ENCODE results near the gene ATG4C.
"Not testable (repeated sequence)": the region's sequence is repeated elsewhere in the genome, so short reads cannot be mapped to it uniquely, and the experiment has no call there.

The ATG4C gene

DNA sequence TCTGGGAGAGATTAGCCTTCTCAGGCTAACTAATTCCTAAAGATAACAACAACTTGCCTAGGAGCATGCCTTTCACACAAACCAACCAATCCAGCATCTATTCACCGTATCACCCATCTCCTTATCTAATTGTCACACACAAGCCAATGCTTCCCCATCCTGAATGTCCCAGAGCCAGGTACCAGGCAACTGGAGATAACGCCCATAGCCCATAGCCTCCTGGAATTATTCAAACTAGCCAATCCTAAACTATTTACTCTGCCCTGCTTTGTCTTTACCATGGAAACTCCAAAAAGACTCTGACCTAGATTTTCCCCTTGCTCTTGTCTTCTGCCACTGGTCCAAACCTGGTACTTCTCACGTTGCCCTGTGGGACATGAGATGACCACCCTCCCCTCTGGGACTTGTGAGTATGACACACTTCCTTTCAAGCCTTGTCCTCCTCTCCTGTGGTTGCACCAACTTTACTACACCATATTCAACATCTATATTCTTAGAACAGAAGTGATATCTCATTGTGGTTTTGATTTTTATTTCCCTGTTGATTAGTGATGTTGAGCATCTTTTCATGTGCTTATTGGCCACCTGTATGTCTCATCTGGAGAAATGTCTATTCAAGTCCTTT is 8.8 kb upstream of the ATG4C start:
- no peak for DNase-seq

DNA sequence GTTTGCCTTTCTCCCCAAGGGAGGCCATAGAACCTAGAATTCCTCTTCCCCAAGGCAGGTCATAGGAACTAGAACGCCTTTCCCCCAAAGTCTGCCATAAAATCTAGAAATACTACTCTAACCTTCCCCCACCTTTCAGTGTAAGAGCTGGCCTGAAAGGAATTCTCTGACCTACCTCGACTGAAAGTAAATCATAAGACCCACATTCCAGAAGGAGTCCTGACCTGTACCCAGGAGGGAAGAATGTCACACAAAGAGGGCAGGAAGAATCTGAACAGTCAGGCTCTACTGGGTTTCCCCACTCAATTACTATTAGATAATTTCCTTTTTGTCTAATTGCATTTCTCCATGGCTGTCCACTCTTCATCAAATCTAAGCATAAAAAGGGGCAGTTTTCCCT is 5.7 kb upstream of the ATG4C start:
- no peak for DNase-seq

DNA sequence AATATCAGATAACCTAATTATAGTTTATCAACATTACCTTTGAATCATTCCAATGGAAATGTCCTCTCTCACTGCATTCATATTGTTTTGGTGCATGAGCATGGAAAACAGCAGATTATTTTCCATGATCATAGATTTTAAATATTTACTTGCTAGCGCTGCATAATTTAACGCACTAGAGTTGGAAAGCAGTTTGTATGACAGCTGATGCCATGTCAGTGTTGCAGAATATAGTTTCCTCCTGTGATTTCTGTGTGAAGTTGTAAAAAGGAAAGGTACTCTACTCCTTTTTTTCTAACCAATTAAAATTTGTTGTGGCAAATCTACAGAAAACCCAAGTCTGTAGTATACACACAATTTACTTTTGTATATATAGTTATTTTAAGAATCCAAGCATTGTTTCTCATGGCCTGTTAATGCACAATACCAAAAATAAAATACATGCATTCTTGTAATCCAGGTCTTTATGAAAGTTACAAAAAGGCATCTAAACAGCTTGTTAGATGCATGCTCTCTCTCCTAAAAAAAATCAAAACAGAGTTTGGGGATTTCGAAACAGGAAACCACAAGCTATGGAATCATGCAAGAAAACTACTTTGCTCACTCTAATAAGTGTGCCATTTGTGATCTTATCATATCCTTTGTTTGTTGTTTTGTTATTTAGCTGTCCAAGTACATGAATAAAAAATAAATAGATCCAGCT is 1.9 kb upstream of the ATG4C start:
- peak; percentile 64 for DNase-seq

DNA sequence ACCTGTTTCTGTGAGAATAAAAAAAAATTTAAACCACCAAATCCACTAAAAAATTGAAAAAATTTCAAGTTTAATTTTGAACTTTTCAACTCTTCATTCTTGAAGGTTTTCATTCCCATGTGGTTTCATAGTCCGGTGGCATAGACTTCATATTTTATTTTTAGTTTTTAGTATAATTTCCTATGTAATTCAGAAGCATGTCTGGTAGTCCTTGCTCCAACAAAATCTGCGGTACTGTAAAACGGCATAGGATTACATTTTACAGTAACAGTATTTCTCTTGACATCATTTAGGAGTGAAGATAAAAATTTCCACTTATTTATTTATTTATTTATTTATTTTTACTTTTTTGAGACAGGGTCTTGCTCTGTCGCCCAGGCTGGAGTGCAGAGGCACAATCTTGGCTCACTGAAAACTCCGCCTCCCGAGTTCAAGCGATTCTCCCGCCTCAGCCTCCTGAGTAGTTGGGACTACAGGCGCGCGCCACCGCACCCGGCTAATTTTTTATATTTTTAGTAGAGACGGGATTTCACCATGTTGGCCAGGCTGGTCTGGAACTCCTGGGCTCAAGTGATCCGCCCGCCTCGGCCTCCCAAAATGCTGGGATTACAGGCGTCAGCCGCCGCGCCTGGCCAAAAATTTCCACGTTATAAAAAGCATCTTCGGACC is 1.3 kb upstream of the ATG4C start:
- DNase-seq, result peak; percentile 8

DNA sequence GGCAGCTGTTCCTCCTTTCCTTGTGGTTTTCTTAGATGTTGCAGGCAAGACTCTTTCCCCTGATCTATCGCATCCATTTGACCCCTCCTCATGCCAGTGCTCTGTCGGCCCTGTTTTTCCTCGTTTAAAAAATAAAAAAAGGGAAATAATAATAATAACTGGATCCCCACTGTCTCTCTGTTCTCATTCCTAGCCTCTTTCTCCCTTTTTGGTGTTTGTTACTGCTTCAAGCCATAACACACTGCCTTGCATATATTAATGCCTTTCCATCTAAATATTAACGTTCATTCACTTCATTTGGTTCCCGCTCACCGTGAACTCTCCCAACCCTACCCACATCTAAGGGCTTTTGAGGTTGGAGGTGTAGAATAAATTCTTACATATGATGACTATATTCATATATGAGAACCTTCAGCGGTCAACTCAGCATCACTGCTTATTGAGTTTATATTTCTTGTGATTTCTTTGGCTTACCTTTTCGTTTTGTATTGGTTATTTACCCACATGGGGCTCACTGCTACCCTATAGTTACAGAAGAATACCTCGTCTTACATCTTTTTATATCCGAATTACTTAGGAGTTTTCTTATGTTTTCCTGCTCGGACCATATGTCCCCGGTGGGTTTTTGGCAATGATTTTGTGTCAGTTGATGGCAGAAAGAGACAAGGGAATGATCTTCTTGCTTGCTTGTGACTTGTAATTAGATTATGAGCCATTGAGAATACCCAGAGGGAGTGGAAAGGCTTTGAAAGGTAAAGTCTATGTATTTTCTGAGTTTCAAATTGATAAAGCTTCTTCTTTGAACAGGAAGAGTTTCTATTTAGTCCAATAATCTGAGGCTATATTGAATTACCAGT is 805 bp downstream of the ATG4C start:
- no peak for DNase-seq

DNA sequence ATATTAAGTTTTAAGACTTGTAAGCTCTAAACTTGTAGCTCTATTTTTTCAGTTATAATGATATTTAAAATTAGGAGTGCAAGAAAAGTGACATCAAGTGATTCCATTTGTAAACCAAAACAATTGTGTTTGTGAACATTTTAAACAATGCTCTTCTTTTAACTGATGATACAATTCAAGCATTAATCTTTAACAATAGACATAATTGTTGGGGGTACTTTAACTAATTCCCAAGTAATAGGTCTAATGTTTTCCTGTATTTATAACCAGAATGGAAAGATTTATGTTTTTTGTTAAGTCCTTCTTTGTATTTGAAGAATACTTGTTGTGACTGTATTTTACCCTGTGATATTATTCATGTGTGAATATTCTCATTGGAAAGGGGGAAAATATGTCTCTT is 6.8 kb downstream of the ATG4C start:
- no peak for DNase-seq

DNA sequence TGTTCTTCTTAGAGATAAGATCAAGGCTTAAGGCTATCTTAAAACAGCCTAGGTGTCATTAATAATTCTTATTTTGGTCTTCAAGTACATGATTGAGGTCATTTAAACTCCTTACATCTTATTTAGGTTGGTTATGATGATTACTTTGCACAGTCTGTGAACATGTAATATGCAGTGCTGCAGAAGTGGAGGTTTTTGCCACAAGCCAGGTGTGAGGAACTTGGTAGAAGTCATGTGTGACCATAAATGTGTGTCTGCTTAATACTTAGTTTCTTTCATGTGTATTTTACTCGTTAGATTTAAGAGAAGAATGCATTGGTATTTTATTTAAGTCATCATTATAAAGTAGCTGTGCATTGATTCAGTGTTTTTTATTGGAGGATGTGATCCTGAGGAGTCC is 10.1 kb downstream of the ATG4C start:
- no peak for DNase-seq

DNA sequence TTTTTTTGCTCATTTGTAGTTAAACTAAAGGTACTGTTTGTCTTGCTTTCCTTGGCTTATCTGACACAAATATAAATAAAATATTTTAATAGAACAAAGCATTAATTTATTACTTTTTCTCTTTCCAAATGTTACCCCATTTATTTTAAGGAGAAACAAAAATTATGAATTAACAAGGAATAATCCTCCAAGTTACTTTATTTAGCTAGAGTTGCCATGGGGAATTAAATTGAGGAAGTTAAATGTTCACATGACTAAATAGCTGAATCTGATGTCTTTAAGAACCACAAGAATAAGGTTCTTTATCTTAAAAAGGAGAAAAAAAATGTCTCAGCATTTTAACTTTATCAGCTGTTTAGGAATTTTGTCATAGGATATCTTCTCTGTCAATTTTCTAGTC is 12.3 kb downstream of the ATG4C start:
- no peak for DNase-seq

DNA sequence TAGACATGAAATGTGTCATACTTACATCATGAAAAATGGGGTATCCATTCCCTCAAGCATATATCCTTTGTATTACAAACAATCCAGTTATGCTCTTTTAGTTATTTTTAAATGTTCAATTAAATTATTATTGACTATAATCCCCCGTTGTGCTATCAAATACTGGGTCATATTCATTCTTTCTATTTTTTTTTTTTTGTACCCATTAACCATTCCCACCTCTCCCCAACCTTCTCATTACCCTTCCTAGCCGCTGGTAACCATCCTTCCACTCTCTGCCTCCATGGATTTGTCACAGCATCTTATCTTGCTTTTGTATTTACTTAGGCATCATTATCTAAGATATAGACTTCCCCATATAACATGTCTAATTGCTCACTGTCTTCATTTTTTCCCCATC is 15.8 kb downstream of the ATG4C start:
- no peak for DNase-seq

DNA sequence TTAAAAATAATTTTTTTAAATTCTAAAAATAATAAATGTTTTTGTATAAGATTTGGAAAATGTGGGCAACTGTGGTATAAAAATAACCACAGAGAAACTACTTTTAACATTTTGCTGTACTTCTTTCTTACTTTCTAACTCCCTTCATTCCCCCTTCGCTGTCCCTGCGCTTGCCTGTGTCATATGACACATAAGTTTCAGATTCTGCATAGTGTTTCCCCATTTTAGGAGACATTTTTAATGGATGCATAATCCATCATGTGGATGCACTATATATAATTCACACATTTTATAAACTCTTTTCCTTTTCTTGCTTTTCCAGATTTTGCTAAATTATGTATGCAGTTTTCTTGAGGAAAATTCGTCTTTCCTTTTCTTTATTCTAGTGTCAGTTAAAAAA is 16.3 kb downstream of the ATG4C start:
- no peak for DNase-seq

DNA sequence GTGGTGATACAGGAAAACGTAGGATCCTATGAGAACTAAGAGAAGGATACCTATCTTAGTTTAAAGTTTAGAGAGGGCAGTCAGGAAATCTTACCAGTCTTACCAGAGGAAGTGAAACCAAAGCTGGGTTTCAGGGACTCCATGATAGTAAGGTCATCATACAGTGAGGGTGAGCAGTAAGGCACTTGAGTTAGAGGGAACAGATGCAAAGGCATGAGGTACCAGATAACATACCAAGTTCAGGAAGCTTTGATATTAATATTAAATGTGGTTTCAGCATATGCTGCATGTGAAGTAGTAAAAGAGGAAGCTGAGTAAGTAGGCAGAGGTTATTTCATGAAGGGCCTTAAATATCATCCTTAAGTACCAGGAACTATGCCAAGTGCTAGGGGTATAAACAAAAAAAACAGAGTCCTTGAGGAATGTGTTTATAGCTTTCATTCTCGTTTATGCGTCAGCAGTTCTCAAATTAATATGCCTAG is 16.9 kb downstream of the ATG4C start:
- no peak for DNase-seq

DNA sequence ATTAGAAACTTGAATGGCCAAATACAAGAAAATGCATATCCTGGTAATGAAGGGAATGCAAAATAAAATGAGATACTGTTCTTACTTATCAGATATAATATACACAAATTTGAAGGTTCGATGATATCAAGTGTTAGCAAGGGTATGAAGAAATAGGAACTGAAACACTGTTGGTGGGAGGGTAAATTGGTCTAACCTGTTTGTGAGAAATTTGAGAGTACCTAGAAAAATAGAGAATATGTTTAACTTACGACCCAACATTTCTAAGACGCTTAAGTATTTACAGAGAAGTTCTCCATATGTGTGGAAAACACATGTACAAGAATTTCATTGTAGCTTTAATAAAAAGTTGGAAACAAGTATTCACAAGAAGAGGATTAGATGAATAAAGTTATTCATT is 25.9 kb downstream of the ATG4C start:
- DNase-seq, result no peak

DNA sequence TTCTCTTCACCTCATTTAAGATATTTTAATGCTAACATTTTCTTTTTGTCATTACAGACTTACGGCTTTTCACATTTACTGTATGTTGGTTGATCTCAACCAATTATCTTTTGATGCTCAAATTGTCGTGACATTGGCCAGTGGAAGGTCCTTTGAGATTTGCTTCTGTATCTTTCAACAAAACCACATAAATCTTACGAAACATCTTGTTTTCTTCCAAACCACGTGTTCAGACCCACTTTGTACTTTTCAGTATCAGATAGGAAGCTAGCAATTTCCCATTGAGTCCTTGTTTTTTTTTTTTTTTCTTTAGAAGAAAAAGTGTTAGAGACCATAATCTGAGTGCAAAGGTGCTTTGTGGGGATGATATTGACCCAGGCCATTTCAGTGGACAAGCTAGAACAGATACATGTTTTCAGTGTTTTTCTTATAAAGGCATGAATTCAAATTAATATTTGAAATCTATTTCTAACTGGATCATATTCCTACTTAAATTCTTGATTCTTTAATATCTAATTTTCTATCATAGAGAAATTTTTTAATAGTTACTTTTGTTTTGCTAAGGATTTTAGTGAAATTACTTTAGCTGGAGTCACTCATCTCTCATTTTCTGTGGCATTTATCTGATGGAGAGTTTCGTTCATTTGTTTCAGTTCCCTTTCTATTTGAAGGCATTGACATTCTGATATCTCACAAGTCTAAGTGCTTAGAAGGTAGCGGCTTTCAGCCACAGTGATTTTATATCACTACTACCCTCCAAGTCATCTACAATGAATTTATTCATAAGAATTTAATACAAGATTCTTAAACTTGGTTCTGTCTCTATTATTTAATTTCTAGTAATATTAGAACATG is 26.7 kb downstream of the ATG4C start:
- no peak for DNase-seq

DNA sequence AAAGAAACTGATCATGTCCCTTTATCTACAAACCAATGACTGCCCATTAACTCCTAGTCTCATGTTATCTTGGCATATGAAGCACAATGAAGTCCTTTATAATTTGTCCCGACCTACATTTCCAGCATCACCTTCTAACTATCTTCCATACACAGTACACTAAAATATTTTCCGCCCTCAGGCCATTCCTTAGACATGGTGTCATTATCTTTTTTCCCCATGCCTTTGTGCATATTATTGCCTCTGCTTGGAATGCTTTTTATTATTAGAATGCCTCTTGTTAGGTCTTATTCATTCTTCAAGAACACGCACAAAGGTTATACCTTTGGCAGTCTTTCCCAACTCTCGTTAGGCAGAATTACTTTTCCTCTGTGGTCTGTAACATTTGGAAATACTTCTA is 39.6 kb downstream of the ATG4C start:
- no peak for DNase-seq

DNA sequence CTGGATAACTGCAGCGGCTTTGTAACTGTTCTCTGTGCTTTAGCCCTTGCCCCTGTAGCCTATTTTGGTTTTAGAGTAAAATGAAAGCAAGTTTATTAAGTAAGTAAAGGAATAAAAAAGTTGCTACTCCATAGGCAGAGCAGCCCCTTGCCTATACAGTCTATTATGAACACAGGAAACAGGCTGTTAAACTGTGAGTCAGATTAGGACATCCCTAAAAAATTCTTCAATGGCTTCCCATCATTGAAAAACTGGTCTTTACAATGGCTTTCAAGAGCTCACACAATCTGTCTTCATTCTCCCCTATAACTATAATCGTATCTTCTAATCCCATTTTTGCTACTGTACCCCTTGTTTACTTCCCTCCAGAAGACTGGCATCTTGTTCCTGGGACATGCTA is 43.0 kb downstream of the ATG4C start:
- no peak for DNase-seq

DNA sequence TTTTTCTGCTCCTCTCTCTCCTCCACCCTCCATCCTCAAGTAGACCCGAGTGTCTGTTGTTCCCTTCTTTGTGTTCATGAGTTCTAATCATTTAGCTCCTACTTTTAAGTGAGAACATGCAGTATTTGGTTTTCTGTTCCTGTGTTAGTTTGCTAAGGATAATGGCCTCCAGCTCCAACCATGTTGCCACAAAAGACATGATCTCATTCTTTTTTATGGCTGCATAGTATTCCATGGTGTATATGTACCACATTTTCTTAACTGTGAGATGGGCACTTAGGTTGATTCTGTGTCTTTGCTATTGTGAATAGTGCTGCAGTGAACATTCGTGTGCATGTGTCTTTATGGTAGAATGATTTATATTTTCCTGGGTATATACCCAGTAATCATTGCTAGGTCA is 43.9 kb downstream of the ATG4C start:
- not testable (repeated sequence) for DNase-seq

DNA sequence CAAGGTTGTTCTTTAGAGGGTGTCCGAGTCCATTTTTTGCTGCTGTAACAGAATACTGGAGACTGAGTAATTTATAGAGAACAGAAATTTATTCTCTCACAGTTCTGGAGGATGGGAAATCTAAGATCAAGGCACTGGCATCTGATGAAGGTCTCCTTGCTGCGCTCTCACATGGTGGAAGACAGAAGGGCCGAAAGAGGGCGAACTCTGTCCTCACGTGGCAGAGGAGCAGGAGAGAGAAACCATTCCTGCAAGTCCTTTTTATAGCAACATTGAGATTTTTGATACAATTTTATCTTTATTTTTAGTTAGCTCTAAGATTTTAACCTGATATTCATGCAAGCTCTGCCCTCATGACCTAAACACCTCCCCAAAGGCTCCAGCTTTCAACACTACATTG is 48.3 kb downstream of the ATG4C start:
- no peak for DNase-seq

DNA sequence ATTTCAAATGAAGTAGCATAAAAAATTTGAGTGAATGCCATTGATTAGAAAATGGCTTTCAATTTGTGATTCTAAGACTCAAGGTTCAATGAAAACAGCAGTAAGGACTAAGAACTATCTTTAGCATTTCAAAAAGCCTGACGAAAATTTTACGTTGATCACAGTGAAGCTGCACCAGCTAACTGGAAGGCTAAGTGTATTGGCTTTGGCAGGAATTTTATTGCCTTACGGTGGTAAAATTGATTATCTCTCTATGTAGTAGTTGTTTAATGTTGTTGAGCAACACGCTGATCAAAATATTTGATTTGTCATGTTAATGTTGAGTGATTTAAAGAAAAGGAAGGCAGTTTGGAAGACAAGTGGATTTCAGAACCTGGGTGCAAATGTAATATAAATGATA is 49.6 kb downstream of the ATG4C start:
- DNase-seq, result no peak

DNA sequence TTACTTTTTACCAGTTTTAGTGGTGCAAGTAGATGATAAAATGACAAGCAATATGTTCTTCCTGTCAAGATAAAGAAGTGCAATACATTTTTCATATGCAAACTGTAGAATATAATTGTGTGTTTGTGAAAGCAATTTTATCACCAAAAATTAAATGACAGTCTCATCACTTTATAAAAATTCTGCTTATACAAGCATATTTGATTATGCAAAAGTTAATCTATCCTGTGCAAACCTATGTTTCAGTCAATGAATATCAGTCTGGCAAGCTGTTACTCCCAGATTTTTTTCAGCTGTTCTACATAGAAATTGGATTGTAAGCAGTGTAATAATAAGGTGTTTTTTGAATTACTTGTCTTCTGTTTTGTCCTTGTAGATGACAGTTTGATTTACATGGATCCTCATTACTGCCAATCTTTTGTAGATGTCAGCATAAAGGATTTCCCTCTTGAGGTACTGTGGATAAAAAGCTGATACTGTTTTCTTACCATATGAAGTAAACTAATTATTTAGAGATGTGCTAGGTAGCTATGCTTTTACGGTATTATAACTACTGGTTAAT is 50.5 kb downstream of the ATG4C start:
- DNase-seq, result no peak

DNA sequence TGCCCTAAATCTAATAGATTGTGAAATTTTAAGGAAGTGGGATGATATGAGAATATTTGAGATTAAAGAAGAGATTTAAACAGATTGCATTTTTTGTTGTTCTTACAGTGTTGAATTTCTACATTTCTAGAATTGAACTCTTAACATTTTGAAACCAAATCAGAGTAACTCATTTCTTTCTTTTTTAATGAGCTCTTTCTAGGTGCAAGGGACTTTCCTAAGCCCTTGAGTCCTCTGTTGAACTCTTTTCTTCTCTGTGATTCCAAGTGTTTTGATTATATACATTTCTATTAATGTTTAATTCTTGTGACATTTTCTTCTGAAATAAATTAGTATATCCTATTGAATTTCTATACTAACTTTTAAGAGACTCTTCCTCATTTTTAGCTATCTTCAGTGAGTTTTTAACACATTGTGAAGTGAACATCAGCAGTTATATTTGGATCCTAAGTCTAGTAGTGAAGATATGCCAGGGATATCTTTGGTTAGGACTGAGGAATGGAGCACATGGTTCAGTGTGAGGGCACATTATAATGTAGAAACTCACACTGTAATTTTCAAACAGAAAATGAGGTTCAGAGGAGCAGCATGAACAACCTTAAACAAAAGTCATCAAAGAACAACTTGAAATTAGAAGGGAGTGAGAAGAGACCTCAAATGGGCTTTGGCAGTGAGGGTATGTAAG is 53.1 kb downstream of the ATG4C start:
- no peak for DNase-seq

DNA sequence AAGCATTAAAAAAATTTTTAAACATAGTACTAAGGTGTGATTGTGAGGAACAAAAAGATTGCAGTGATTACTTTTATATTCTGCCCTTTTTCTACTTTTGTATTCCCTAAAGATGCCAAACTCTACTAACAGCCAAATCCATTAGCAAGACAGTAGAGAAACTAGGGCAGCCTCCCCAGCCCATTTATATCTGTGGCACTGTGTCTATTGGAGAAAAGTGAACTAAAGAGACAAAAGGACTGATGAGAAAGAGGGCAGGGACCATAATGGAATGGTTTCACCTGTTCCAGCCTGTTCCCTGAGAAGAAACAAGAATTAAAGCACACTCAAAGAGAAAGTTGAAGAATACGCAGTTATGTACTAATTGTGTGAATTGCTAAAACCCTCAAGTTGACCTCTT is 56.6 kb downstream of the ATG4C start:
- DNase-seq, result no peak

Measured in fibroblast of skin of scalp (primary cell).